GM12878 (cell line): ENCODE data around the gene CEP128. TPM values are rescaled to one million over a fixed set of nuclear protein-coding genes. Genes with fewer than 3 reads are reported as not detected.

Source experiments
- ATAC-seq: fragments of 200-7000 bp; cut with Tn5 transposase; 3 replicates; pipeline ENCODE4 v1.9.1; 2020; ENCODE audit warnings: mild to moderate bottlenecking, moderate library complexity
- BruUV-seq: library from RNA; stranded (reverse); fragments of 400-500 nt; replicated peaks from 2 replicates; lab custom pipeline; 2021; lab: Mats Ljungman, UMichigan
- CTCF ChIA-PET: fragments of 300-600 bp; sonication (Branson Sonifier 250); formaldehyde crosslinking; extraction: SDS; loops from one replicate; lab custom pipeline; 2021; ENCODE audit warnings: inconsistent platforms; lab: Yijun Ruan, JAX
- POLR2A ChIA-PET: fragments of 350-600 bp; formaldehyde crosslinking; extraction: SDS; loops from one replicate; lab custom pipeline; 2021; ENCODE audit warnings: inconsistent platforms; lab: Charles Lee
- RAD21 ChIA-PET: fragments of 300-600 bp; sonication (Branson Sonifier 250); formaldehyde crosslinking; loops from one replicate; lab custom pipeline; 2023; ENCODE audit warnings: antibody characterized with exemption; ENCODE audit not compliant: unreplicated experiment; lab: Charles Lee
- SMC1A ChIA-PET: fragments of 300-600 bp; sonication (Branson Sonifier 250); formaldehyde crosslinking; loops from one replicate; lab custom pipeline; 2023; ENCODE audit not compliant: unreplicated experiment, uncharacterized antibody; lab: Charles Lee
- DNase-seq: peaks from one replicate; pipeline ENCODE4 v3.0.0-alpha.2; 2011; ENCODE audit warnings: low read depth, low spot score
- FAIRE-seq: peaks from 3 replicates; lab custom pipeline; 2011; peaks lifted over from hg19 to GRCh38; lab: Jason Lieb, UNC
- H2AFZ ChIP-seq: 2 replicates; pipeline ENCODE4 v1.6.0; 2011; ENCODE audit warnings: low read depth, low read length, control low read depth; ENCODE audit not compliant: control insufficient read depth
- H3K27ac ChIP-seq: 2 replicates; pipeline ENCODE4 v1.5.1; 2011; ENCODE audit warnings: control low read depth; ENCODE audit not compliant: control insufficient read depth, insufficient read depth
- H3K27me3 ChIP-seq, 2 experiments: replicated peaks in 1 of 2; 2 replicates each; pipeline versions ENCODE4 v1.6.0 to v1.6.1; 2011; ENCODE audit warnings: low read length in 1 of 2; ENCODE audit not compliant: control insufficient read depth in 2 of 2, insufficient read depth in 2 of 2
- H3K36me3 ChIP-seq, 2 experiments: 2 replicates each; pipeline ENCODE4 v1.5.1; 2011; ENCODE audit warnings: low read length in 1 of 2; ENCODE audit not compliant: control insufficient read depth in 2 of 2, insufficient read depth in 2 of 2
- H3K4me1 ChIP-seq: 2 replicates; pipeline ENCODE4 v1.6.1; 2011; ENCODE audit warnings: mild to moderate bottlenecking, low read length, moderate library complexity, mixed read lengths; ENCODE audit not compliant: control insufficient read depth, insufficient read depth
- H3K4me2 ChIP-seq: 2 replicates; pipeline ENCODE4 v1.6.0; 2011; ENCODE audit warnings: control low read depth; ENCODE audit not compliant: control insufficient read depth, insufficient read depth
- H3K4me3 ChIP-seq: fragments of 200-600 bp; sonication (generic); 2 replicates; pipeline ENCODE4 v1.5.1; 2016
- H3K79me2 ChIP-seq: 2 replicates; pipeline ENCODE4 v1.6.0; 2011; ENCODE audit warnings: low read length; ENCODE audit not compliant: control insufficient read depth, insufficient read depth
- H3K9ac ChIP-seq: 2 replicates; pipeline ENCODE4 v1.8.0; 2011; ENCODE audit warnings: low read length, control low read depth, mixed read lengths; ENCODE audit not compliant: control insufficient read depth, insufficient read depth
- H3K9me3 ChIP-seq: replicated peaks from 3 replicates; pipeline ENCODE4 v1.5.1; 2011; ENCODE audit warnings: mild to moderate bottlenecking, low read length; ENCODE audit not compliant: control insufficient read depth, insufficient read depth
- H4K20me1 ChIP-seq: 2 replicates; pipeline ENCODE4 v1.6.0; 2011; ENCODE audit not compliant: control insufficient read depth, insufficient read depth
- CBFB ChIP-seq: IDR thresholded peaks from 2 replicates; pipeline ENCODE4 v1.6.1; 2016; ENCODE audit warnings: antibody characterized with exemption, low read depth
- ESRRA ChIP-seq: IDR thresholded peaks from 2 replicates; pipeline ENCODE4 v1.6.1; 2012; ENCODE audit warnings: mild to moderate bottlenecking, low read length, improper control_type of control experiment
- GATAD2B ChIP-seq: fragments of 450-650 bp; conservative IDR thresholded peaks from 2 replicates; pipeline ENCODE4 v1.6.1; 2017; ENCODE audit warnings: low read depth, mild to moderate bottlenecking, moderate library complexity
- HDAC6 ChIP-seq: fragments of 200-600 bp; sonication (generic); IDR thresholded peaks from one replicate; pipeline ENCODE4 v1.8.0; 2017; ENCODE audit warnings: antibody characterized with exemption; ENCODE audit not compliant: unreplicated experiment
- NR2C1 ChIP-seq: fragments of 450-650 bp; IDR thresholded peaks from 2 replicates; pipeline ENCODE4 v1.6.1; 2017; ENCODE audit warnings: antibody characterized with exemption, mild to moderate bottlenecking, moderate library complexity
- NR2C2 ChIP-seq: IDR thresholded peaks from 2 replicates; pipeline ENCODE4 v1.6.1; 2011; ENCODE audit warnings: borderline replicate concordance, low read depth; ENCODE audit not compliant: control insufficient read depth, insufficient read length
- POLR2A ChIP-seq: IDR thresholded peaks from 2 replicates; pipeline ENCODE4 v1.6.1; 2011; ENCODE audit warnings: low read depth, mild to moderate bottlenecking, low read length
- POU2F2 ChIP-seq: IDR thresholded peaks from 3 replicates; pipeline ENCODE4 v1.6.1; 2011; ENCODE audit warnings: low read depth, mild to moderate bottlenecking, low read length, borderline replicate concordance
- RBBP5 ChIP-seq: fragments of 200-600 bp; sonication (generic); conservative IDR thresholded peaks from 2 replicates; pipeline ENCODE4 v1.6.1; 2016
- WGBS: methylation state at CpG from one replicate; pipeline ENCODE4 v1.1.6; 2016; ENCODE audit warnings: low lambda C conversion rate; ENCODE audit not compliant: insufficient replicate concordance, insufficient coverage; ENCODE audit errors: missing lambda C conversion rate; 5-methylcytosine and 5-hydroxymethylcytosine counted together
- in situ Hi-C: fragments of 300-500 bp; cut with MboI; formaldehyde crosslinking; loops from 9 replicates; pipeline ENCODE4 v1.14.3; 2018; ENCODE audit warnings: mixed read lengths
- intact Hi-C: fragments of 100-400 bp; cut with micrococcal nuclease; formaldehyde crosslinking; loops from one replicate; pipeline ENCODE4 v1.14.2; 2022; ENCODE audit not compliant: unreplicated experiment
- polyA plus RNA-seq, 11 experiments: library from polyadenylated mRNA; depleted of rRNA in 4 of 11; unstranded in 6 of 11; stranded (reverse) in 5 of 11; fragments of >200 nt; fragmentation: Nextera tagmentation in 4 of 11; fragmentation: Illumina TruSeq in 1 of 11; extraction: Ambion mirVana in 4 of 11; extraction: Trizol in 1 of 11; gene quantifications; 1 replicate in 1 of 11; 2 replicates in 10 of 11; pipeline versions ENCODE4 v1.2.1 to v1.2.3, GENCODE V29; 2011 to 2016; ENCODE audit warnings: inconsistent platforms in 2 of 11, missing spikeins in 2 of 11, low read depth in 1 of 11
- total RNA-seq, 4 experiments: library from RNA; depleted of rRNA in 3 of 4; stranded (reverse); fragments of >200 nt in 3 of 4; fragmentation: Illumina TruSeq in 1 of 4; extraction: Trizol in 1 of 4; gene quantifications; 2 replicates each; pipeline versions ENCODE4 v1.2.1 to v1.2.3, GENCODE V29; 2013 to 2021
- TF ChIP-seq, protein P1 (sequence below): fragments of 450-650 bp; IDR thresholded peaks from 2 replicates; pipeline ENCODE4 v1.6.1; 2017; ENCODE audit warnings: antibody characterized with exemption, mild to moderate bottlenecking, moderate library complexity

CEP128 gene
- total and polyA plus RNA-seq, 10 of the 15 experiments (the other 5 are each of a cell fraction or from before 2014, with no cell fraction given), result 1.1 to 6.7 (median 3.4) TPM

GRCh38 chr14:80477388-80478160 lies 464.0 kb downstream of the CEP128 start:
- ATAC-seq (no peak), FAIRE-seq (no peak), DNase-seq (no peak)
- no peaks in the 10 kb centered on the region for H3K36me3 ChIP-seq
- CTCF ChIA-PET, result interaction anchor here (1.0 kb wide), 1 partner anchor 504 kb away, joined by 3 read pairs; no protein-coding TSS in a partner anchor
- no peaks in the 10 kb centered on the region for H3K27me3 ChIP-seq
- no peak overlapping the region for H3K27ac ChIP-seq
- H2AFZ ChIP-seq, result no peak overlapping the region
- BruUV-seq, result no TSS peak
- WGBS, result 8% methylated on average over 6 of the region's 6 CpGs
- no peaks in the 10 kb centered on the region for H4K20me1 ChIP-seq
- in situ Hi-C loops (no loop called here), intact Hi-C loops (no loop called here)
- TF ChIP-seq NR2C1 (no peak), NR2C2 (no peak), CBFB (no peak), POLR2A (no peak), POU2F2 (no peak), GATAD2B (no peak), HDAC6 (no peak), ESRRA (no peak), RBBP5 (no peak)
- TF ChIP-seq, protein P1, sequence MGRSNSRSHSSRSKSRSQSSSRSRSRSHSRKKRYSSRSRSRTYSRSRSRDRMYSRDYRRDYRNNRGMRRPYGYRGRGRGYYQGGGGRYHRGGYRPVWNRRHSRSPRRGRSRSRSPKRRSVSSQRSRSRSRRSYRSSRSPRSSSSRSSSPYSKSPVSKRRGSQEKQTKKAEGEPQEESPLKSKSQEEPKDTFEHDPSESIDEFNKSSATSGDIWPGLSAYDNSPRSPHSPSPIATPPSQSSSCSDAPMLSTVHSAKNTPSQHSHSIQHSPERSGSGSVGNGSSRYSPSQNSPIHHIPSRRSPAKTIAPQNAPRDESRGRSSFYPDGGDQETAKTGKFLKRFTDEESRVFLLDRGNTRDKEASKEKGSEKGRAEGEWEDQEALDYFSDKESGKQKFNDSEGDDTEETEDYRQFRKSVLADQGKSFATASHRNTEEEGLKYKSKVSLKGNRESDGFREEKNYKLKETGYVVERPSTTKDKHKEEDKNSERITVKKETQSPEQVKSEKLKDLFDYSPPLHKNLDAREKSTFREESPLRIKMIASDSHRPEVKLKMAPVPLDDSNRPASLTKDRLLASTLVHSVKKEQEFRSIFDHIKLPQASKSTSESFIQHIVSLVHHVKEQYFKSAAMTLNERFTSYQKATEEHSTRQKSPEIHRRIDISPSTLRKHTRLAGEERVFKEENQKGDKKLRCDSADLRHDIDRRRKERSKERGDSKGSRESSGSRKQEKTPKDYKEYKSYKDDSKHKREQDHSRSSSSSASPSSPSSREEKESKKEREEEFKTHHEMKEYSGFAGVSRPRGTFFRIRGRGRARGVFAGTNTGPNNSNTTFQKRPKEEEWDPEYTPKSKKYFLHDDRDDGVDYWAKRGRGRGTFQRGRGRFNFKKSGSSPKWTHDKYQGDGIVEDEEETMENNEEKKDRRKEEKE, result no peak
- H3K79me2 ChIP-seq, result no peaks in the 10 kb centered on the region
- POLR2A ChIA-PET, result no interaction called here
- no peaks in the 10 kb centered on the region for H3K4me1 ChIP-seq
- H3K9me3 ChIP-seq, result no peaks in the 10 kb centered on the region; the same call in 2 of the 3 replicates
- SMC1A ChIA-PET, result no interaction called here
- H3K4me2 ChIP-seq, result no peak overlapping the region
- H3K4me3 ChIP-seq, result no peak overlapping the region
- RAD21 ChIA-PET, result no interaction called here
- no peak overlapping the region for H3K9ac ChIP-seq
